ENCODE data around the gene NOX3.

Gene NOX3

GRCh38 chr6:155402656-155403304 is 52.9 kb downstream of the NOX3 start:
- no peak overlapping the region for H2BK15ac ChIP-seq (ENCODE audit: low read length)
- H2AK5ac ChIP-seq (ENCODE audit: low read depth, low read length) = no peak overlapping the region
- no CpG with 5 or more reads among the region's 7 CpGs for WGBS, 2 donors (ENCODE audit: extremely low coverage in 2 of 2, insufficient read length in 2 of 2, insufficient replicate concordance in 1 of 2)
- H3K4me2 ChIP-seq (ENCODE audit: insufficient read depth, low read length, poor library complexity, severe bottlenecking) = no peak overlapping the region
- H3K27ac ChIP-seq (replicated peaks; ENCODE audit: low read length) = no peak overlapping the region
- no peak overlapping the region for H4K8ac ChIP-seq (ENCODE audit: low read depth, low read length)
- H2BK12ac ChIP-seq (ENCODE audit: low read length) = no peak overlapping the region
- no peak overlapping the region for H3K18ac ChIP-seq (ENCODE audit: low read length)
- H3K27me3 ChIP-seq (ENCODE audit: control insufficient read depth in 3 of 3, insufficient read depth in 3 of 3, low read depth in 1 of 3, low read length in 3 of 3) = no peaks in the 10 kb centered on the region
- no peak overlapping the region for H4K91ac ChIP-seq (ENCODE audit: low read depth, low read length, poor library complexity)
- no peak overlapping the region for H3K23ac ChIP-seq (ENCODE audit: low read depth, low read length, poor library complexity)
- no peak overlapping the region for H3K9ac ChIP-seq (ENCODE audit: low read depth, low read length, poor library complexity)
- H3K4ac ChIP-seq (ENCODE audit: low read length) = no peak overlapping the region
- no peak overlapping the region for H2BK120ac ChIP-seq (ENCODE audit: low read depth, low read length)
- no peak for DNase-seq (ENCODE audit: low spot score)
- no peak overlapping the region for H2BK5ac ChIP-seq (ENCODE audit: low read length)
- H3K9me3 ChIP-seq (replicated peaks in 1 of 2; ENCODE audit: control insufficient read depth in 2 of 2, insufficient read depth in 1 of 2, low read depth in 1 of 2, low read length in 2 of 2) = no peaks in the 10 kb centered on the region
- peaks cover 0 to 5% of the 10 kb centered on the region in 2 donors for H3K4me1 ChIP-seq (ENCODE audit: control insufficient read depth in 2 of 2, insufficient read depth in 1 of 2, low read depth in 1 of 2, low read length in 2 of 2)
- no peaks in the 10 kb centered on the region for H3K36me3 ChIP-seq (replicated peaks in 1 of 2; ENCODE audit: control insufficient read depth in 2 of 2, insufficient read depth in 2 of 2, low read length in 2 of 2)
- H2AFZ ChIP-seq (ENCODE audit: low read length) = peak overlapping the region; percentile 11
- no peaks in the 10 kb centered on the region for H3K79me1 ChIP-seq (ENCODE audit: low read depth, low read length)
- no peak overlapping the region for H3K14ac ChIP-seq (ENCODE audit: low read length)
- H3K4me3 ChIP-seq (ENCODE audit: low read length in 2 of 2) = no peak overlapping the region

DNA sequence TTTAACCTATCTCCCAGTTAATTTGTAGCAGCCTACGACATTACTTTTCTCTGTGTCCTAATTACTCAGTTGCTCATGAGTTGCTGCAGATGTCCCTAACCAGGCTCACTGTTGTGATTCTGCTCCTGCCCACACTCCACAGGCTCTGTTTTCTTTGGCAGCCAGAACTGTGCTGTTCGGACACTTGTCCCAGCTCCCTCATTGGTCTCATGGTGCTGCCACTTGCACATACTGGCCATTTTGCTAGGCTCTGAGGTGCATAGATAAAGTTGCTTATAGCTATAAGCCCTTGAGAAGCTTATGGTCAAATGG is 55.0 kb downstream of the NOX3 start:
- Histone ChIP-seq H3K27me3 (ENCODE audit: control insufficient read depth in 3 of 3, insufficient read depth in 3 of 3, low read depth in 1 of 3, low read length in 3 of 3) (no peaks in the 10 kb centered on the region), H3K4me2 (ENCODE audit: insufficient read depth, low read length, poor library complexity, severe bottlenecking) (no peak overlapping the region)
- no CpG with 5 or more reads among the region's 2 CpGs for WGBS, 2 donors (ENCODE audit: extremely low coverage in 2 of 2, insufficient read length in 2 of 2, insufficient replicate concordance in 1 of 2)

DNA sequence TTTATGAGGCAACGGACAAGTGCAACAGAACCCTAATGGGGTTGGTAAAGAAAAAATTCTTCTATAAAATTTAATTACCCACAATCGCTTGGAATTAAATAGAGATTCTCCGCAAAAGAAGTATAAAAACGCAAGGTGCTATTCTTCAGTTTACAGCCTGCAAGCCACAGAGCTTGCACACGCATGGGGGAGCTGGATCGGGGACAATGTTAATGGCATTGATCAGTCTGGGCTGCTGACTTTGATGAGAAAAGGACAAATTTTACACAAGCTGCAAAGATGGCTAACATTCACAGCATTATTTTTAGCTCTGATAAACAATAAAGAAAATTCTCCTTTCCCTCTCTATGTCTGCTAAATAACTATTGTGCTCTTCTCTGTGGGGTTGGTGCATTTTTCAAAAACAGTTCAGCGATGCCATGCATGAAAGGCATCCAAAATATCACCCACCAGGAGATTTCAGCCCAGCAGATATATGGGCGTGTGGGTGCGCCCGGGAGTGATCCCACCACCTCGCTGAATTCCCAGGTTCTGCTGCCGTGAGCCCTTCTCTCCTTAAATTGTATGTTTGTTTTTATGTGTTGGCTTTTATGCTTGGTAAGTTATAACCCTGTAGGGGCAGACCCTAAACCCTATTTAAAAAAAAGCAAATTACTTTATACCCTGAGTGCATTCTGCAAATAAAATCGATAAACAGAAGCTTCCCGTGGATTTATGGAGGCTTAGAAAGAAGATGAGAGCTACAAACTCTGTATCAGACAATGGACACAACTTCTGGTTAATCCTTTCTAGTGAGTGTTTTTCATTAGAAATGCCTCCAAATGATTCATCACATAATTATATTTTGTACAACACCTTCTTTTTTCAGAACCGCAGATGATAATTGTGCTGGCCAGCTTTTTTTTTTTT is 55.6 kb downstream of the NOX3 start:
- Histone ChIP-seq H2BK15ac (ENCODE audit: low read length) (no peak overlapping the region), H2AFZ (ENCODE audit: low read length) (no peak overlapping the region), H2BK120ac (ENCODE audit: low read depth, low read length) (no peak overlapping the region), H3K4me3 (ENCODE audit: low read length in 2 of 2) (no peak overlapping the region), H2BK12ac (ENCODE audit: low read length) (no peak overlapping the region), H2AK5ac (ENCODE audit: low read depth, low read length) (no peak overlapping the region), H4K91ac (ENCODE audit: low read depth, low read length, poor library complexity) (no peak overlapping the region), H3K79me1 (ENCODE audit: low read depth, low read length) (no peaks in the 10 kb centered on the region), H3K4me2 (ENCODE audit: insufficient read depth, low read length, poor library complexity, severe bottlenecking) (no peak overlapping the region), H3K4ac (ENCODE audit: low read length) (no peak overlapping the region), H3K14ac (ENCODE audit: low read length) (no peak overlapping the region), H3K27me3 (ENCODE audit: control insufficient read depth in 3 of 3, insufficient read depth in 3 of 3, low read depth in 1 of 3, low read length in 3 of 3) (no peaks in the 10 kb centered on the region), H4K8ac (ENCODE audit: low read depth, low read length) (no peak overlapping the region), H3K36me3 (replicated peaks in 1 of 2; ENCODE audit: control insufficient read depth in 2 of 2, insufficient read depth in 2 of 2, low read length in 2 of 2) (no peaks in the 10 kb centered on the region), H3K9me3 (replicated peaks in 1 of 2; ENCODE audit: control insufficient read depth in 2 of 2, insufficient read depth in 1 of 2, low read depth in 1 of 2, low read length in 2 of 2) (no peaks in the 10 kb centered on the region), H3K9ac (ENCODE audit: low read depth, low read length, poor library complexity) (no peak overlapping the region), H3K27ac (replicated peaks; ENCODE audit: low read length) (no peak overlapping the region), H3K4me1 (ENCODE audit: control insufficient read depth in 2 of 2, insufficient read depth in 1 of 2, low read depth in 1 of 2, low read length in 2 of 2) (peaks cover 0 to 5% of the 10 kb centered on the region in 2 donors), H2BK5ac (ENCODE audit: low read length) (no peak overlapping the region), H3K18ac (ENCODE audit: low read length) (no peak overlapping the region), H3K23ac (ENCODE audit: low read depth, low read length, poor library complexity) (no peak overlapping the region)
- no CpG with 5 or more reads among the region's 15 CpGs for WGBS, 2 donors (ENCODE audit: extremely low coverage in 2 of 2, insufficient read length in 2 of 2, insufficient replicate concordance in 1 of 2)
- no peak for DNase-seq (ENCODE audit: low spot score)

More for the DNA sequence above, 55.0 kb downstream of the NOX3 start:
- Histone ChIP-seq H2AK5ac (ENCODE audit: low read depth, low read length) (no peak overlapping the region), H3K14ac (ENCODE audit: low read length) (no peak overlapping the region), H2BK5ac (ENCODE audit: low read length) (no peak overlapping the region), H2BK120ac (ENCODE audit: low read depth, low read length) (no peak overlapping the region), H3K9me3 (replicated peaks in 1 of 2; ENCODE audit: control insufficient read depth in 2 of 2, insufficient read depth in 1 of 2, low read depth in 1 of 2, low read length in 2 of 2) (no peaks in the 10 kb centered on the region), H3K27ac (replicated peaks; ENCODE audit: low read length) (no peak overlapping the region), H3K79me1 (ENCODE audit: low read depth, low read length) (no peaks in the 10 kb centered on the region), H3K23ac (ENCODE audit: low read depth, low read length, poor library complexity) (no peak overlapping the region), H3K4me1 (ENCODE audit: control insufficient read depth in 2 of 2, insufficient read depth in 1 of 2, low read depth in 1 of 2, low read length in 2 of 2) (peaks cover 0 to 5% of the 10 kb centered on the region in 2 donors), H3K18ac (ENCODE audit: low read length) (no peak overlapping the region), H4K8ac (ENCODE audit: low read depth, low read length) (no peak overlapping the region), H3K4me3 (ENCODE audit: low read length in 2 of 2) (no peak overlapping the region), H2BK15ac (ENCODE audit: low read length) (no peak overlapping the region), H2BK12ac (ENCODE audit: low read length) (no peak overlapping the region), H3K4ac (ENCODE audit: low read length) (no peak overlapping the region), H4K91ac (ENCODE audit: low read depth, low read length, poor library complexity) (no peak overlapping the region), H3K36me3 (replicated peaks in 1 of 2; ENCODE audit: control insufficient read depth in 2 of 2, insufficient read depth in 2 of 2, low read length in 2 of 2) (no peaks in the 10 kb centered on the region), H2AFZ (ENCODE audit: low read length) (no peak overlapping the region), H3K9ac (ENCODE audit: low read depth, low read length, poor library complexity) (no peak overlapping the region)
- DNase-seq (ENCODE audit: low spot score) = no peak

GRCh38 chr6:155399062-155399744 is 56.4 kb downstream of the NOX3 start:
- Histone ChIP-seq H4K91ac (ENCODE audit: low read depth, low read length, poor library complexity) (no peak overlapping the region), H3K18ac (ENCODE audit: low read length) (no peak overlapping the region), H3K79me1 (ENCODE audit: low read depth, low read length) (no peaks in the 10 kb centered on the region), H2BK12ac (ENCODE audit: low read length) (no peak overlapping the region), H3K4me1 (ENCODE audit: control insufficient read depth in 2 of 2, insufficient read depth in 1 of 2, low read depth in 1 of 2, low read length in 2 of 2) (peaks cover 0 to 2% of the 10 kb centered on the region in 2 donors), H2BK5ac (ENCODE audit: low read length) (no peak overlapping the region), H3K27ac (replicated peaks; ENCODE audit: low read length) (no peak overlapping the region), H3K4me2 (ENCODE audit: insufficient read depth, low read length, poor library complexity, severe bottlenecking) (no peak overlapping the region), H4K8ac (ENCODE audit: low read depth, low read length) (no peak overlapping the region), H2BK15ac (ENCODE audit: low read length) (no peak overlapping the region), H3K9ac (ENCODE audit: low read depth, low read length, poor library complexity) (no peak overlapping the region), H2BK120ac (ENCODE audit: low read depth, low read length) (no peak overlapping the region), H3K27me3 (ENCODE audit: control insufficient read depth in 3 of 3, insufficient read depth in 3 of 3, low read depth in 1 of 3, low read length in 3 of 3) (no peaks in the 10 kb centered on the region), H3K4ac (ENCODE audit: low read length) (no peak overlapping the region), H2AFZ (ENCODE audit: low read length) (no peak overlapping the region), H2AK5ac (ENCODE audit: low read depth, low read length) (no peak overlapping the region), H3K4me3 (ENCODE audit: low read length in 2 of 2) (no peak overlapping the region), H3K23ac (ENCODE audit: low read depth, low read length, poor library complexity) (no peak overlapping the region), H3K9me3 (replicated peaks in 1 of 2; ENCODE audit: control insufficient read depth in 2 of 2, insufficient read depth in 1 of 2, low read depth in 1 of 2, low read length in 2 of 2) (no peaks in the 10 kb centered on the region), H3K36me3 (replicated peaks in 1 of 2; ENCODE audit: control insufficient read depth in 2 of 2, insufficient read depth in 2 of 2, low read length in 2 of 2) (no peaks in the 10 kb centered on the region), H3K14ac (ENCODE audit: low read length) (no peak overlapping the region)
- no CpG with 5 or more reads among the region's 5 CpGs for WGBS, 2 donors (ENCODE audit: extremely low coverage in 2 of 2, insufficient read length in 2 of 2, insufficient replicate concordance in 1 of 2)
- DNase-seq (ENCODE audit: low spot score) = no peak

All from neuronal stem cell (in vitro differentiated cells).